Suppressor macrophage (primary cell): ENCODE results near the gene LZTS2.

Experiments used
- DNase-seq, 4 experiments: peaks; one replicate each; pipeline ENCODE4 v3.0.0-alpha.2; 2020 to 2022

Gene LZTS2

DNA sequence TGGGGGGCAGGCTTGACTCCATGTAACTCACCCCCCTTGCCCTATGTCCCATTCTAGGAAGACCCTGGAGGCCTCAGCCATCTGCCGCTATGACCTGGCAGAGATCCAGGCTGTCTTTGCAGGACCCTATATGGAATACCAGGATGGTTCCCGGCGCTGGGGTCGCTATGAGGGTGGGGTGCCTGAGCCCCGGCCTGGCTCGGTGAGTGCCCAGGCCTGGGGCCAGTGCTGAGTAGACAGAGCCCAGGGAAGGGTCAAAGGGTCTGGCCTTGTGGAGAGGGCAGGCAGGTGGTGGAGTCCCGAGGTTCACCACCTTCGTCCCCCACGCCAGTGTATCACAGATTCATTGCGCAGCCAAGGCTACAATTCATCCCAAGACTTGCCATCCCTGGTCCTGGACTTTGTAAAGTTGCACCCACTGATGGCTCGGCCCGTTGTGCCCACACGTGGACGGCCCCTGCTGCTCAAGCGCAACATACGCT, 19.8 kb upstream of the LZTS2 start:
- no peak for DNase-seq

- no peak for DNase-seq
Measured at GRCh38 chr10:100980311-100980710, 19.3 kb upstream of the LZTS2 start.

- no peak for DNase-seq
Measured at GRCh38 chr10:100980711-100981110, 18.9 kb upstream of the LZTS2 start.

GRCh38 chr10:100981178-100981772, 18.3 kb upstream of the LZTS2 start:
- DNase-seq, result no peak

- no peak for DNase-seq
Measured at GRCh38 chr10:100982916-100983830, 16.4 kb upstream of the LZTS2 start.

- DNase-seq, result no peak
Measured at GRCh38 chr10:100983868-100984671, 15.5 kb upstream of the LZTS2 start.

GRCh38 chr10:100984672-100985177, 14.9 kb upstream of the LZTS2 start:
- no peak for DNase-seq

GRCh38 chr10:100985336-100985735, 14.3 kb upstream of the LZTS2 start:
- DNase-seq, result no peak

DNA sequence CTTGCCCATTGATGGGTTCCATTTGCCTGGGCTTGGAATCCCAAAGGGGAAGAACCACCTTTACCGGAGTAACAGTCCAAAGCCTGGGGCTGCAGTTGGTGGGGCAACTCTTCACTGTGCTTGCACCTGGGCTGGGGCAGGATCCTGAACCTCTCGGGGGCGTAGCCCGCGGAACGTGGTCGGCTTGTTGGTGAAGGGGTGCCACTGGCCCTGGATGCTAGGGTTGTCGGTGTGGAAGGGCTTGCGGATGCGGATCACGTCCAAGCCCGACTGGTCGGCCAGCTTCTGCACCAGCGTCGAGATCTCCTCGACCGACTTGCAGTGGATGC, 13.0 kb upstream of the LZTS2 start:
- no peak for DNase-seq

DNA sequence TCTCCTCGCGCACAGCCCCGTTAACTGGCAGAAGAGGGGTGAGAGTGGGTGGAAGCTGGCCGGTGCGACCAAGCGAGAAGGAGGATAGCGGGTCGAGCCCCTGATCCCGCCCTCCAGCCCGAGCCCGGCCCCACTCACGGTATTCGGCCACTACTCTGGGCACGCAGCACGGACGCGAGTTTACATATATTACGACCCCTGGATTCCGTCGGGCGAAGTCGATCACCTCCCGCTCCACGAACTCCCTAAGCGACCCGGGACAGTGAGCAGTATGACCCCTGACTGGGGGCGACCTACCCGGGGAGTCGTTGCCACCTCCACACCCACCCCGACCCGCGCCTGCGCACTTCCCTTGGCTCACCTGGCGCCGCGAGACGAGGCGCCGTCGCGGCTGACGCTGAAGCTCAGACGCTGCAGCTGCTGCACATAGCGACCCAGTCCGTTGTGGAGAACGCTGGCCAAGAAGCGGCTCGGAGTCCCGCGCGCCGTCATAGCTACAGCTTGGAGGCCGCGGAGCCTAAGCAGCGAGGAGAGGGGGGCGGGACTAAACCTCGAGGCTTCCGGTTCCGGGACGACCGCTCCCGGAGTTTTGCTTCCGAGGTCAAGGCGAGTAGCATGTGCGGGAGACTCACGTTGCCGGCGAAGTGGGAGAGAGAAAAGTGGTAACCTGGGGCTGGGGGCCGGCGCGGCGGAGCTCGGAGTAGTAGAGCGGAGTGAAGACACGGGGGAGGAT, 12.5 kb upstream of the LZTS2 start, which contains the start of the genes MRPL43 and TWNK:
Gene MRPL43 (minus strand): TSS at position 546 of the 733 bp plus-strand sequence. CDS start 54 bp downstream, at position 492.
Gene TWNK (plus strand): TSS at position 592 of the 733 bp plus-strand sequence. CDS start 668 bp downstream, outside the sequence.
- DNase-seq, result peak; percentile 85 to 93 (median 88)

DNA sequence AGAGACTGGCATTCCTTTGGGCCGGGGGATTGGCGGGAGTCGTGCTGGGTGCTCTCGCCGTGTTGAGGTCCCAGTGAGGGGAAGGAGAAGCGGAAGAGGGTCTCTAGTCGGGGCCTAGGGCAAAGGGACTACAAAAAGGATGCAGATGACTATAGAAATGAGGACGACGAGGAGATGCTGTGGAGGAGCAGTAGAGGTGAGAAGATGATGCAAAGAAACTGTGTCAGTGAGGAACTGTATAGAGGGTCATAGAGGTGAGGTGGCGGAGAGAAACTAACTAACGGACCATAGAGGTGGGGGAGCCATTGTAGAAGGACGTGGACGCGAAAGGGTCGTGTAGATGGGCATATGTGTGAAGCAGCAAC, 11.9 kb upstream of the LZTS2 start:
- DNase-seq, result no peak

GRCh38 chr10:100988166-100988565, 11.4 kb upstream of the LZTS2 start:
- no peak for DNase-seq

DNA sequence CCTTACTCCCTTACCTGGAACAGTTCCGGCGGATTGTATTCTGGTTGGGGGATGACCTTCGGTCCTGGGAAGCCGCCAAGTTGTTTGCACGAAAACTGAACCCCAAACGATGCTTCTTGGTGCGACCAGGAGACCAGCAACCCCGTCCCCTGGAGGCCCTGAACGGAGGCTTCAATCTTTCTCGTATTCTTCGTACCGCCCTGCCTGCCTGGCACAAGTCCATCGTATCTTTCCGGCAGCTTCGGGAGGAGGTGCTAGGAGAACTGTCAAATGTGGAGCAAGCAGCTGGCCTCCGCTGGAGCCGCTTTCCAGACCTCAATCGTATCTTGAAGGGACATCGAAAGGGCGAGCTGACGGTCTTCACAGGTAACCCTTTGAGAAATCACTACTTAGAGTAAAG, 10.5 kb upstream of the LZTS2 start:
- no peak for DNase-seq

- DNase-seq, result peak in 3 of 4 experiments; percentile 34 to 48 (median 34)
Measured at GRCh38 chr10:100993986-100994708, 5.5 kb upstream of the LZTS2 start.

DNA sequence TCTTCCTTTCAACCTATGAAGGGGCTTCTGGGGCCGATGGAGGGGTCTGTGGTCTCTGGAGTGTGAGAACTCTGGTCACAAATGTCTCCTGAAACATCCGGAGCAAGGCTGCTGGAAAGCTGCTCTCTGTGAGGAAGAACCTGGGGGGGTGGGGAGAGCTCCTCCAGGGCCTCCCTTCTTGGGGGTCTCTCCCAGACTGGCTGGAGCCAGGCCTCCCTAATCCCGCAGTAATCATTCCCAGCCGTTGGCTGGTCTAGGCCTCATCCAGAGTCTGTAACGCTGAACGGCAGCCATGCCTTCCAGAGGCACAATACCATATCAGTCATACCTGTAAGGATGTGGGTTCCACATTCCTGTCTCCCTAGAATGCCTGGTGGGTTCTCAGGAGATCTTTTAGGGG, 4.4 kb upstream of the LZTS2 start:
- no peak for DNase-seq

DNA sequence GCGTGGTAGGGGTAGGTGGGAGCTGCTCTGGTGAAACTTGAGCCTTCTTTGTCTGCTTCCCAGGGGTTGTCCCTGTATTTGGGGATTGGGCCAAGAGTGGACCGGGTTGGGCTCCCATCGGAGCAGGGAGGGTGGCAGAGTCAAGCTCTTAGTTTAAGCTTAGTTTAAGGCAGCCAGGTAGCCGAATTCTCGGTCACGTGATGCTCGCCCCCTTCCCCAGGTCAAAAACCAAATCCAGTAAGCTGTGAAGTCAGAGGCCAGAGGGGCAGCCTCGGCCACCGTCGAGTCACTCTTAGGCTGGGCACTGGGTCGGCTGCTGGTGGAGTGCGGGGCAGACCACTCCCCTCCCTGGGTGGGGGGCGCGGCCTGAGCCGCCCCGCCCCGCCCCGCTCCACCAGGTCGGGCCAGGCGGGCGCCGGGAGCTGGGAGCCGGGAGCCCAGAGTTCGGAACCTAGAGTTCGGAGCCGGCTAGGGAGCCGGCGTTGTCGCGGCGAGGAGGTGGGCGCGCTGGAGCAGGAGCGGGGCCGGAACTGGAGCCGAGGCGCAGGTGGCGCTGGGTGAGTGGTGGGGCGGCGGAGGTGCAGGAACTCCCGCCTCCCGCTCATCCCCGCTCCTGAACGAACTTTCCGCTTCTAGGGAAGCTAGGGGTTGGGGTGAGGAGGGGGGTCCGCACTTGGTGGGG, 2.8 kb upstream of the LZTS2 start:
- peak; percentile 20 to 58 (median 36) for DNase-seq

DNA sequence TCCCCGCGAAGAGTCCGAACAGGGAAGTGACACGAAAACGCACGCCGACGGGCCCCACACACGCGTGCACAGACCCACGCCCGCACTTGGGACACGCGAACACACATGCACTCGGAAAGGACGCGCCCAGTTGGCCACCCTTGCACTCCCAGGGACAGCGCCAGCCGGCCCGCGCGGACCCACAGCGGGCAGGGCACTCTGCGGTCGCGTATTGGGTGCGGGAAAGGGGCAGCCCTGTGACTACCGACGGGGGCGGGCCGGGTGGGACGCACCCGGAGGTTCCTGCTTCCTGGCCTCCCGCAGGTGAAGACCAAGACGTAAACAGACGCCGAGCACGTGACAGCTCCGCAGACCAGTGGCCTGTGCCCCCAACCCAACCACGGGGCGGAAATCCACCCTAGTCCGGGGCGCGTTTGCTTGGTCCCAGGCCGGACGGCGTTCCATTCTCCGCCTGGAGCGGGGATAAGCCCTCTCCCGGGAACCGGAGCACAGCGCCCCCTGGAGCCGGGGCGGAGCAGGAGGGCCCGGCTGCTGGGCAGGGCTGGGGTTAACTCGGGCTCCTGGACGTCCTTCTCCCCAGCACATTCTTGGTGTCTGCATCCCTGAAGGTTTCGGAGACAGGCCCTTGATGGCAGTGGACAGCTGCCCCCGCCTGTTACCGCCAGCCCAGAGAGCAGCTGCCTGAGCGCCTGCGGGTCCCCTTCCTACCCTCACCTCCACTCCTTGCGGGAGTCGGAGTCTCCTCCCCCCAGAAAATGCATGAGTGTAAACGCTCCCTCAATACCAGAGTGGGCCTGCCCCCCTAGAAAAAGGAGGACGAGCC, 2.0 kb upstream of the LZTS2 start:
- peak; percentile 82 to 95 (median 89) for DNase-seq

GRCh38 chr10:100998183-100998990, 1.2 kb upstream of the LZTS2 start:
- peak; percentile 70 to 89 (median 78) for DNase-seq
